Transverse colon (tissue), 4 donors: ENCODE measurements around the gene SGPP1. TPM values are rescaled to one million over a fixed set of nuclear protein-coding genes. Genes with fewer than 3 reads are reported as not detected.
A peak's percentile ranks its signal among the peaks of the same experiment; 100 is the strongest.

Source experiments
- DNase-seq: peaks from one replicate; pipeline ENCODE4 v3.0.0-alpha.2; 2019
- H3K27ac ChIP-seq, 4 donors: fragments of 200-600 bp; sonication (generic); 2 replicates each; pipeline ENCODE4 v1.5.1; 2016 to 2018; ENCODE audit warnings: inconsistent platforms in 4 of 4
- H3K27me3 ChIP-seq: fragments of 200-600 bp; sonication (generic); 2 replicates; pipeline ENCODE4 v1.5.1; 2017; ENCODE audit warnings: inconsistent platforms
- H3K36me3 ChIP-seq, 4 donors: fragments of 200-600 bp; sonication (generic); 2 replicates each; pipeline ENCODE4 v1.5.1; 2017 to 2019; ENCODE audit warnings: inconsistent platforms in 4 of 4
- H3K4me1 ChIP-seq, 4 donors: fragments of 200-600 bp; sonication (generic); 2 replicates each; pipeline ENCODE4 v1.5.1; 2017 to 2020; ENCODE audit warnings: inconsistent platforms in 4 of 4
- H3K4me3 ChIP-seq, 4 donors: fragments of 200-600 bp; sonication (generic); 1 replicate in 1 of 4; 2 replicates in 3 of 4; pipeline versions ENCODE4 v1.5.1 to v1.6.1; 2017 to 2019; ENCODE audit warnings: inconsistent platforms in 4 of 4
- H3K9me3 ChIP-seq, 2 donors: fragments of 200-600 bp; sonication (generic); 2 replicates each; pipeline ENCODE4 v1.5.1; 2017 to 2019; ENCODE audit warnings: inconsistent platforms in 2 of 2
- CTCF ChIP-seq, 5 experiments: fragments of 200-600 bp in 3 of 5; fragments of 450-650 bp in 2 of 5; sonication (generic) in 3 of 5; IDR thresholded peaks; 1 replicate in 2 of 5; 2 replicates in 3 of 5; pipeline ENCODE4 v1.5.1; 2016 to 2017; ENCODE audit warnings: antibody characterized with exemption in 5 of 5, inconsistent platforms in 3 of 5, mild to moderate bottlenecking in 2 of 5, moderate library complexity in 1 of 5
- EP300 ChIP-seq: sonication (generic); formaldehyde crosslinking; IDR thresholded peaks from one replicate; pipeline ENCODE4 v1.6.1; 2017; ENCODE audit warnings: antibody characterized with exemption, low read depth
- POLR2A ChIP-seq: fragments of 450-650 bp; IDR thresholded peaks from one replicate; pipeline ENCODE4 v1.6.1; 2016; ENCODE audit warnings: antibody characterized with exemption, mild to moderate bottlenecking, moderate library complexity
- POLR2AphosphoS5 ChIP-seq, 3 donors: sonication (generic); formaldehyde crosslinking; IDR thresholded peaks; one replicate each; pipeline ENCODE4 v1.6.1; 2016; ENCODE audit warnings: antibody characterized with exemption in 3 of 3
- WGBS, 2 donors: methylation state at CpG; one replicate each; pipeline ENCODE4 v1.1.5; 2018; ENCODE audit warnings: low coverage in 1 of 2; 5-methylcytosine and 5-hydroxymethylcytosine counted together
- in situ Hi-C, 4 donors: fragments of 200-750 bp; cut with MboI; loops; one replicate each; pipeline versions ENCODE4 v1.15.0 to v1.15.1; 2017; ENCODE audit warnings: low sequenced_read_pairs in 3 of 4, low pct_ligation_motif_present in 1 of 4, low pct_unique_long_range_greater_than_20kb in 1 of 4
- intact Hi-C: fragments of 100-400 bp; cut with DNase I; formaldehyde crosslinking; loops from one replicate; pipeline ENCODE4 v1.15.1; 2023; ENCODE audit warnings: low total_unique reads
- total RNA-seq, 4 donors: library from RNA; depleted of rRNA; stranded (reverse); fragments of >200 nt; gene quantifications; one replicate each; pipeline ENCODE4 v1.1.0, GENCODE V29; 2016

Gene SGPP1
- total RNA-seq, 4 donors from 2014 or later: 7.6 to 23.9 (median 20.1) TPM

- no peak overlapping the region for H3K27ac ChIP-seq
- H3K36me3 ChIP-seq: no peaks in the 10 kb centered on the region
- H3K27me3 ChIP-seq: no peaks in the 10 kb centered on the region
- DNase-seq: no peak
- intact Hi-C loops: loop anchor here (5.0 kb wide), 1 partner anchor 257 kb away; no protein-coding TSS in a partner anchor
- TF ChIP-seq POLR2A: no peak
- no peak for TF ChIP-seq CTCF (IDR thresholded peaks at IDR 0.05)
- TF ChIP-seq POLR2AphosphoS5 (IDR thresholded peaks at IDR 0.05): no peak
- TF ChIP-seq EP300: no peak
- peaks cover 0 to 19% (median 9%) of the 10 kb centered on the region in 4 donors for H3K4me1 ChIP-seq
- no peaks in the 10 kb centered on the region for H3K9me3 ChIP-seq
- in situ Hi-C loops: loop anchor here in 2 of 4 donors (25.0 kb wide), 1 partner anchor 118 kb away; no protein-coding TSS in a partner anchor
- WGBS, 2 donors: 55 to 82% methylated on average over 2 of the region's 2 CpGs
- H3K4me3 ChIP-seq: no peak overlapping the region
Measured at GRCh38 chr14:63644741-63645140, 83.1 kb downstream of the SGPP1 start.

GRCh38 chr14:63642656-63643382 lies 85.0 kb downstream of the SGPP1 start:
- Histone ChIP-seq H3K4me1 (peaks cover 0 to 22% (median 11%) of the 10 kb centered on the region in 4 donors), H3K27ac (peak overlapping the region; percentile 94 to 97 (median 94)), H3K4me3 (peak overlapping the region in 3 of 4 donors; percentile 48 to 69 (median 48)), H3K9me3 (no peaks in the 10 kb centered on the region), H3K27me3 (no peaks in the 10 kb centered on the region), H3K36me3 (no peaks in the 10 kb centered on the region)
- intact Hi-C loops: loop anchor here (5.0 kb wide), 1 partner anchor 256 kb away; no protein-coding TSS in a partner anchor
- no peak for TF ChIP-seq POLR2AphosphoS5 (IDR thresholded peaks at IDR 0.05)
- TF ChIP-seq EP300: no peak
- TF ChIP-seq CTCF (IDR thresholded peaks at IDR 0.05): no peak
- DNase-seq: no peak
- 66 to 70% methylated on average over 8 of the region's 8 CpGs for WGBS, 2 donors
- in situ Hi-C loops: loop anchor here in 2 of 4 donors (25.0 kb wide), 1 partner anchor 119 kb away; no protein-coding TSS in a partner anchor

GRCh38 chr14:63642229-63642611 lies 85.6 kb downstream of the SGPP1 start:
- TF ChIP-seq CTCF (IDR thresholded peaks at IDR 0.05): peak in 1 of 5 experiments; percentile 11
- no peak for TF ChIP-seq POLR2A
- no peak for TF ChIP-seq POLR2AphosphoS5 (IDR thresholded peaks at IDR 0.05)
- TF ChIP-seq EP300: no peak
- in situ Hi-C loops: loop anchor here in 2 of 4 donors (25.0 kb wide), 1 partner anchor 120 kb away; no protein-coding TSS in a partner anchor
- Histone ChIP-seq H3K27ac (peak overlapping the region; percentile 94 to 97 (median 94)), H3K27me3 (no peaks in the 10 kb centered on the region), H3K36me3 (no peaks in the 10 kb centered on the region), H3K4me1 (peaks cover 0 to 22% (median 11%) of the 10 kb centered on the region in 4 donors), H3K9me3 (no peaks in the 10 kb centered on the region), H3K4me3 (peak overlapping the region; percentile 43 to 69 (median 48))
- intact Hi-C loops: loop anchor here (5.0 kb wide), 1 partner anchor 255 kb away; no protein-coding TSS in a partner anchor
- peak; percentile 84 for DNase-seq
- 0% methylated on average over 10 to 12 of the region's 12 CpGs for WGBS, 2 donors

- TF ChIP-seq POLR2A (peak; percentile 73), CTCF (IDR thresholded peaks at IDR 0.05) (peak; percentile 83 to 97 (median 88)), POLR2AphosphoS5 (IDR thresholded peaks at IDR 0.05) (peak in 2 of 3 donors; percentile 52 to 75), EP300 (no peak)
- peak; percentile 98 for DNase-seq
- intact Hi-C loops: loop anchor here (5.0 kb wide), 1 partner anchor 254 kb away; no protein-coding TSS in a partner anchor
- H3K4me1 ChIP-seq: peaks cover 0 to 22% (median 11%) of the 10 kb centered on the region in 4 donors
- H3K4me3 ChIP-seq: peak within 1 kb of the TSS; percentile 43 to 69 (median 48)
- in situ Hi-C loops: loop anchor here in 2 of 4 donors (25.0 kb wide), 1 partner anchor 121 kb away; no protein-coding TSS in a partner anchor
- WGBS, 2 donors: 0% methylated on average over 5 to 30 of the region's 60 CpGs
- peak within 1 kb of the TSS; percentile 94 to 97 (median 94) for H3K27ac ChIP-seq
- H3K27me3 ChIP-seq: no peaks in the 10 kb centered on the region
- no peaks in the 10 kb centered on the region for H3K36me3 ChIP-seq
- no peaks in the 10 kb centered on the region for H3K9me3 ChIP-seq
Measured at GRCh38 chr14:63641473-63642228, 86.2 kb downstream of the SGPP1 start, which contains the start of gene WDR89. TSS of gene WDR89 (minus strand) at chr14:63641871. CDS start at chr14:63599942, 41,929 bp downstream.
